Transverse colon (tissue), 4 donors: Measurements from ENCODE around the gene PPP1R9B.

Source experiments
- POLR2AphosphoS5 ChIP-seq, 3 donors: sonication (generic); formaldehyde crosslinking; IDR thresholded peaks; one replicate each; pipeline ENCODE4 v1.6.1; 2016; ENCODE audit warnings: antibody characterized with exemption in 3 of 3
- TF ChIP-seq, protein P1 (sequence below), 5 experiments: fragments of 200-600 bp in 3 of 5; fragments of 450-650 bp in 2 of 5; sonication (generic) in 3 of 5; IDR thresholded peaks; 1 replicate in 2 of 5; 2 replicates in 3 of 5; pipeline ENCODE4 v1.5.1; 2016 to 2017; ENCODE audit warnings: antibody characterized with exemption in 5 of 5, inconsistent platforms in 3 of 5, mild to moderate bottlenecking in 2 of 5, moderate library complexity in 1 of 5

DNA sequence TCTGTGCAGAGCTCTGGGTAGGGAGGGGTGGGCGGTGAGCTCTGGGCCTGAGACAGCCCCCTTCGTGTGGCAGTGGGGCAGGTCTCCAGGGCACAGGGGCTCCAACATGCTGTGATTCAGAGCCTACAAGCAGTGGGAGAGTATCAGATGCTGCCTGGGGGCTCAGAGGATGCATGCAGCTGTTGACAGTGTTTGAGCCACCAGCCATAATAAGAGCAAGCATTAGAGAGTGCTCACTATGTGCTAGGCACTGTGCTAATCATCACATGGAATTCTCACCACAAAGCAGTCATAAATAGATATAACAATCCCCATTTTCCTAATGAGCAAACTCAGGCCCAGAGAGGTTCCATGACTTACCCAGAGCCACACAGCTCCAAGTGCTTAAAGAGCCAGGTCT lies 47.2 kb downstream of the PPP1R9B start:
- TF ChIP-seq, protein P1, sequence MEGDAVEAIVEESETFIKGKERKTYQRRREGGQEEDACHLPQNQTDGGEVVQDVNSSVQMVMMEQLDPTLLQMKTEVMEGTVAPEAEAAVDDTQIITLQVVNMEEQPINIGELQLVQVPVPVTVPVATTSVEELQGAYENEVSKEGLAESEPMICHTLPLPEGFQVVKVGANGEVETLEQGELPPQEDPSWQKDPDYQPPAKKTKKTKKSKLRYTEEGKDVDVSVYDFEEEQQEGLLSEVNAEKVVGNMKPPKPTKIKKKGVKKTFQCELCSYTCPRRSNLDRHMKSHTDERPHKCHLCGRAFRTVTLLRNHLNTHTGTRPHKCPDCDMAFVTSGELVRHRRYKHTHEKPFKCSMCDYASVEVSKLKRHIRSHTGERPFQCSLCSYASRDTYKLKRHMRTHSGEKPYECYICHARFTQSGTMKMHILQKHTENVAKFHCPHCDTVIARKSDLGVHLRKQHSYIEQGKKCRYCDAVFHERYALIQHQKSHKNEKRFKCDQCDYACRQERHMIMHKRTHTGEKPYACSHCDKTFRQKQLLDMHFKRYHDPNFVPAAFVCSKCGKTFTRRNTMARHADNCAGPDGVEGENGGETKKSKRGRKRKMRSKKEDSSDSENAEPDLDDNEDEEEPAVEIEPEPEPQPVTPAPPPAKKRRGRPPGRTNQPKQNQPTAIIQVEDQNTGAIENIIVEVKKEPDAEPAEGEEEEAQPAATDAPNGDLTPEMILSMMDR (IDR thresholded peaks at IDR 0.05): no peak
- TF ChIP-seq POLR2AphosphoS5 (IDR thresholded peaks at IDR 0.05): no peak
